ENCODE measurements around the gene RNF5.
A peak's percentile ranks its signal among the peaks of the same experiment; 100 is the strongest.
"Not testable (repeated sequence)": the region's sequence is repeated elsewhere in the genome, so short reads cannot be mapped to it uniquely, and the experiment has no call there.

The RNF5 gene

DNA sequence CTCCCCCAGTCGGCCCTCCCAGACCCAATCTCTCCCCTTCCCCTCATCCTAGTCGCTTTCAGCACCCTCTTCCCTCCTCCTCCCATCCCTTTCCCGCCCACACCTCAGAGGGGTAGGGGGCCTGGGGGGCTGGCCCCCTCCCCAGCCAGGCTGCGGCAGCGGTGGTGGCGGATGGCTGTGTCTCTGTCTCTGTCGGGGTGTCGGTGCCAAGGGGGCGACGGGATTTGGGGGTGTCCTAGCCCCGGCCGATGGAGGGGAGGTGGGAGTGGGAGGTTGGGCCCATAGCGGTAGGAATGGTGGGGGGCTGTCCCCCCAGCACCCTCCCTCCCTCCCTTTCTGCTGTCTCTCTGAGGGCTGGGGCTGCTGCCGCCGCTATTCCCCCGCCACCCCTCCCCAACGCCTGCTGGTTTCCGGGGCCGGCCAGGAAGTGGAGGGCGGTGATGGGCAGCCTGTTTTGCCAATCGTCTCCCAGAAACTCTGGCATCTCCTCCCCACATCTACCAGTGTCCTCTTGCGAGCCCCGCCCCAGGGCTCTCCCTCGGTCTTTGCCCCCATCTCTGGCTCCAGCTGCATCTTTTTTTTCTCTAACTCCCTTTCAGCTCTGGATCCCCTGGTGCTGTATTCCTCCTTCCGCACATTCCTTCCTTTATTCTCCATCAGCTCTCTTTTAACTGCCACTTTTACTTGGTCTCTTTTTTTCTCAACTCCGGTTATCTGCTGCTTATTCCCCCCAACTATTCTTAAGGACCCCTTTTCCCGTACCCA, 2.3 kb upstream of the RNF5 start, which contains the start of gene AGPAT1:
Gene AGPAT1 (minus strand): TSS at position 374 of the 765 bp plus-strand sequence. CDS start 4,588 bp downstream, outside the sequence.
- DNase-seq (ENCODE audit: low read depth, low spot score), result peak; percentile 92

DNA sequence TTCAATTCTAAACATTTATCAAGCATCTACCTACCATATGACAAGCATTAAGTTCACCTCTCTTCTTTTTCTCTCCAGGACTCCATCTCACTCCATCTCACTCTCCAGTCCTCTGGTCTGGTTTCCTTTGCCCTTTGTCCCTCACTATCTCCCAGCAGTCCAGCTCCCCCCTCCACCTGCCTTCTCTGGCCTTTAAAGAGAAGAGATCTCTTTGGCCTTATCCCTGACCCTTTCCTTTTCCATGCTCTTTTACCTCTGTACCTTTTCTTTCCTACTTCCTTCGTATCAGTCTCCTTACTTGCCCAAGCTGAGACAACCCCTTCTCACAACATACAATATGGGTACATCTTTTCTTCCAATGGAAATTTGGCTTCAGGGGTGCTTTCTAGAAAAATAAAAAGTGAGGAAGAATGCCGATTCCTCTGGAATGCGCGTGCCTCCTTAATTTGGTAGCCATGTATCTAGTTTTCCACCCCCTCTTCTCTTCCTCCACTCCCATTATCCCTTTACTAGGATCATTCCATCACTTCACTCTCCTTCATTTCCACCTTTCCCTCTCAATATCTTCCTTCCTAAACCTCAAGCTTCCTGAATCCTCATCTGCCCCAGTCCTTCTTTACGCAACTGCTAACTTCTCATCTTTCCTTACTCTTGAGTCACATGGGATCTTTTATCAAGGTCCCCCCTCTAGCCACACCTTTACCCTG, 1.6 kb upstream of the RNF5 start:
- DNase-seq (ENCODE audit: low read depth, low spot score), result no peak

DNA sequence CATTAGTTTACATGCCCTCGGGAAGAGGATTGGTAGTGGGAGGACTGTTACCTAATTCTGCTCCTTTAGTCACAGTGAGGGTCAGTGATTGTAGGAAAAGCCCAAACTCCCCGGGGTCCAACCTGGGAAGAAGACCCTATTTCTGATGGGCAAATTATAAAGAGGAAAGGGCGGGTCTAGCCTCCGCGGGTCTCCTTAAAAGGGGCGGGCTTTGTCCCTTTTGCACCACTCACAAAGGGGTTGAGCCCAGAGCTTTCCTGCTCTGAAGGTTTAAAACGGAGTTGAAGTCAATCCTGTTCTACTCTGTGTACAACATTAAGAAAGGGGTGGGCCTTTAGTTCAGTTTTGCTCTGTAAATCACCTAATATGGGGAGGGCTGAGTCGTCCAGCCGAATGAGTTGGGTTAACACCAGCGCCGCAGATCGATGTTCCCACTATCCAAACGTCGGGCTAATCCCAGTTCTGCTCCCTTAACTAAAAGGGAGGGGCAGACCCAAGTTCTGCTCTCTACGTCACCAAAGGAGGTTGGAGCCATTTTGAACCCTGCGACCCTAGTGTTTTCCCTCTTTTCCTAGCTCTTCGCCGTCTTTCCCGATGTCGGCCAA, 920 bp upstream of the RNF5 start:
- DNase-seq (ENCODE audit: low read depth, low spot score), result no peak

DNA sequence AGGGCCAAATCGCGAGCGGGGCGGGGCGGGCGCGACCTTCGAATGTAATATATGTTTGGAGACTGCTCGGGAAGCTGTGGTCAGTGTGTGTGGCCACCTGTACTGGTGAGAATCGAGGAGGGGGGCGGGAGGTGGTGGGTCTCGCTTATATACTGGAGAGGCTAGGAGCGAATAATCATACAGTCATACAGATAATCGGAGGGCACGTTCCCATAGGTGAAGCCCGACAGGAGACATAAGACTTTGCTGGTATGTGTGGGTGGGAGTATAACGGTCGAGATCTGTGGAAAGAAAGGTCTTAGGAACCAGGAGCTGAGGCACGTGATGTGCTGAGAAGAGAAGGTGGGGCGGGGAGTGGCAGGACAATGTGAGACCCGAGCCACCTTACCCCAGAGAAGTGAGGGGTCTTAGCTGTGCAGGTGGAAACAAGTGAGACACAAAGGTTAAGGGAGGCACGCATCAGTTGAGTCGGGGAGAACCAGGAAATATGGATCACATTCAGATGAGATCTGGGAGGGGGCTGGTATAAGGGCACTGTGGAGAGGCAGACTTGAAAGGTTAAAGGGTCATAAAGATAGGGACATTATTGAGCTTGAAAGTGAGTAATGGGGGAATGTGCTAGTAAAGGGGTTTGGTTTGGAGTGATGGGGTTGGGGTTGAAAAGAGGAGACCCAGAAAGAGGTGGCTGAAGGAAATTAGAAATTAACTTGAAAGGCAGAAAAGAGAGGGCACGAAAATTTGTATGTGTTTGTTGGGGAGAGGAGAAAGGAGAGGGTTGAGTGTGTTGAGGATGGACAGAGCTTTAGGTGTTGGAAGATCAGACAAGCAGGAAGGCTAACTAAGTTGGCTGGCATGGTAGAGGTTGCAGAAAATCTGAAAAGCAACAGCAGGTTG, 589 bp downstream of the RNF5 start:
- DNase-seq (ENCODE audit: low read depth, low spot score), result no peak

DNA sequence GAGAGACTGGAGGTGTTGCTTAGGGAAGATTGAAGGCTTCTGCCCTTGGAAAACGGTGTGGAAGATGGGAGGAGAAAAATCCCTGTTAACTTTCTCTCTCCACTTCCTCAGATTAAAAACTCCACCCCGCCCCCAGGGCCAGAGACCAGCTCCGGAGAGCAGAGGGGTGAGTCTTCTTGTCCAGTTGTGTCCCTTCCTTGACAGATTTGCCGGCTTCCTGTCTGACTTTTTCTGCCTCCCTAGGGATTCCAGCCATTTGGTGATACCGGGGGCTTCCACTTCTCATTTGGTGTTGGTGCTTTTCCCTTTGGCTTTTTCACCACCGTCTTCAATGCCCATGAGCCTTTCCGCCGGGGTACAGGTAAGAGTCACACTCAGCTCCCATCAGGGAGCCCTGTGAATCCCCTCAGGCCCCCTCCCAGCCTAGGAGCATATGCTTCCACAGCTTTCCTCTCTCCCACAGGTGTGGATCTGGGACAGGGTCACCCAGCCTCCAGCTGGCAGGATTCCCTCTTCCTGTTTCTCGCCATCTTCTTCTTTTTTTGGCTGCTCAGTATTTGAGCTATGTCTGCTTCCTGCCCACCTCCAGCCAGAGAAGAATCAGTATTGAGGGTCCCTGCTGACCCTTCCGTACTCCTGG, 1.7 kb downstream of the RNF5 start:
- no peak for DNase-seq (ENCODE audit: low read depth, low spot score)

DNA sequence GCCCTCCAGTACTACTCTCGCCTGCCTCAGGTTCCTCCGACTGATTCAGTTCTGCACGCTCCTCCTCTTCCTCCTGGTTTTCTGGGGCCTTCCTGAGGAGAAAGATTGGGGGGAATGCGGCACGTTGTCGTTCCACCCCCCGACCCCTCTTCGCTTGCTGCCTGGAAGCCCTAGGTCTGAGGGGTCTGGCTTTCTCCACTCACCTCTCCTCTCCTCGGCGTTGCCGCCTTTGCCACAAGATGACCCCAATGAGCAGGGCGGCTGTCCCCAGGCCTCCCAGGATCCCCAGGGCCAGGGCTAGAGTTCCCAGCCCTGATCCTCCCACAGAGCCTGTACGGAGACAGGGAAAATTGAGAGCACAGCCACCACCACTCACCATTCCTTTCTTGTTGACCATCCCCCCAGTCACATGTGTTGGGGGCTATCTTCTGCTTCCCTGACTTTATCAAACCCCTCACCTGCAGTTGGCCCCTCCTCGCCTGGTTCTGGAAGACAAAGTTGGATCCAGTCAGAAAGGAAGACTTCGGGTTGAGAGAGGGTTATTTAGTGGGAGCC, 3.0 kb downstream of the RNF5 start:
- DNase-seq (ENCODE audit: low read depth, low spot score), result no peak

DNA sequence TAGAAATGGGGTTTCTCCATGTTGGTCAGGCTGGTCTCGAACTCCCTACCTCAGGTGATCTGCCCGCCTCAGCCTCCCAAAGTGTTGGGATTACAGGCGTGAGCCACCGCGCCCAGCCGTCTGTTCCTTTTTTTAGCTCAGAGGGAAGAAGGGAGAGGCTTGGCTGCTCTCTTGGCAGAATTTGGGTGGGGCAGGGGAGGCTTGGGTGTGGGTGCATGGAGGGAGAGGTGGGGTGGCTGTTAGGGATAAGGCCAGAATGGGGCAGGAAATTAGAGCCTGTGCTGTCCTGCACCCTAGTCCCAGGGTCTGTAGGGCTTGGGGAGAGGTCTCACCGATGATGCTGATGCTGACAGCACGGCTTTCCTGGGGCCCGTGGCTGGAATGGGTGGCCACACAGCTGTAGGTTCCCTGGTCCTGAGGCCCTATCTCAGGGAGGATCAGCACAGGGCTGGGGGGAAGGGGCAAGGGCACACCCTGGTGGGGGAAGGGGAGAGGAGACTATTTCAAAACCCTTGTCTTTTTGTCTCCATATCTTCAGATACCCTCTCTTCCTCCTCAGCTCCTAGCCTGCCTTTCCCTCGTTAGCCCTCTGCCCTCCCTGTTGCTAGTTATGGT, 3.8 kb downstream of the RNF5 start:
- DNase-seq (ENCODE audit: low read depth, low spot score), result no peak

DNA sequence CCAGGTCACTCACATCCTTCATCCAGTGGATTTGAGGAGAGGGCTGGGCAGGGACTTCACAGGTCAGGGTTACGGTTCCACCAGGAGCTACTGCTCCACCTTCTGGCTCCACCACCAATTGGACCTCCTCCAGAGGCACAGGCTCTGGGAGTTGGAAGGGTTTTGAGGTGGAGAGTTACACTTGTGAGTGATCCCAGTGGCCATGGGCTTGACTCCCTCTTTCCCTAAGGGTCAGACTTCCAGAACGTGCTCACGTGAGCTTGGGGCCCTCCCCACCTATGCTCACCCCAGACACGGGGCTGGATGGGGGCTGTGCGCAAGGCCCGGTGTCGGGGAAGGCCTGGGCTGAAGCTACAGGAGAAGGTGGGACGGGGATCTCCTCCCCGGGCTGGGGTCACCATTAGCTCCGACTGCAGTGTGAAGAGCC, 4.4 kb downstream of the RNF5 start:
- no peak for DNase-seq (ENCODE audit: low read depth, low spot score)

DNA sequence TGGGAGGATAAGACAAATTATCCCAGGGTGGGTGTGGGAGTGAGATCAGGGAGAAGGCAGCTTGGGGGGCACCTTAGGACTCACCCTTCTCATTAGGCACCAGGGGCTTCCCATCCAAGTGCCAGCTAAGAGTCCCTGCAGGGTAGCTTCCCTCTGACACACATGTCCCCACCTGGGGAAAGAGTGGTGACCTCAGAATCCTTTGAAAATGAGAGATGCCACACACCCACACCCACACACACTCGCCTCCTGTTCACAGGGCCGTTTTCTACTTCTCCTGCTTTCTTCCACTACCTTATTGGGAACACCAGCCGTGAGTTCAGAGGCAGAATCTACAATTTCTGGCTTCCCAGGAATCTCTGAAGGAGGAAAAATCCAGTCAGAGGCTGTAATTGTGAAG, 4.8 kb downstream of the RNF5 start:
- no peak for DNase-seq (ENCODE audit: low read depth, low spot score)

DNA sequence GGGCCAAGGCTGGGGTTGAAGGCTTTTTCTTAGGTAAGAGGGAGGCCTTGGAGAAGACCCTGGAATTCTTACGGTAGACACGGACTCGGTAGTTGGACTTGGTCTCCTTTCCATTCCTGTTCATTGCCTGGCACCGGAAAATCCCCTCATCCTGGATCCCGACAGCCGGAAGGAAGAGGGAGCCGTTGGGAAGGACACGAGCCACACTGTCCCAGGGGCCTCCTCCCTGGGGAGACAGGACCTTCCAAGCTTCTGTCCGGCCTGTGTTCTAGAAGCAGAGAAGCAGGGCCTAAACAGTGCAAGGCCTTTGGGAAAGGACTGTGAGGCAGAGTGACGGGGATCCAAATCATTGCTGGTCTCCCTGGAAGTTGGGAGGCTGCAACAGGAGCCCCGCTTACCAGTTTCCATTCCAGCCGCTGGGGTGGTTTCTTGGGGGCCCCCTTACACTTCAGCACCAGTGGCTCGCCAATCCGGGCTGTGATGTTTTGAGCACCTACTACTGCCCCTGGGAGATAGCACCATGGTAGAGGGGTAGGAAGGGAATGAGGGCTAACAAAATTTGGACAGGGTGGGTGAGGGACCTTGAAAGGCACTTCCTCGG, 5.4 kb downstream of the RNF5 start:
- DNase-seq (ENCODE audit: low read depth, low spot score), result no peak

DNA sequence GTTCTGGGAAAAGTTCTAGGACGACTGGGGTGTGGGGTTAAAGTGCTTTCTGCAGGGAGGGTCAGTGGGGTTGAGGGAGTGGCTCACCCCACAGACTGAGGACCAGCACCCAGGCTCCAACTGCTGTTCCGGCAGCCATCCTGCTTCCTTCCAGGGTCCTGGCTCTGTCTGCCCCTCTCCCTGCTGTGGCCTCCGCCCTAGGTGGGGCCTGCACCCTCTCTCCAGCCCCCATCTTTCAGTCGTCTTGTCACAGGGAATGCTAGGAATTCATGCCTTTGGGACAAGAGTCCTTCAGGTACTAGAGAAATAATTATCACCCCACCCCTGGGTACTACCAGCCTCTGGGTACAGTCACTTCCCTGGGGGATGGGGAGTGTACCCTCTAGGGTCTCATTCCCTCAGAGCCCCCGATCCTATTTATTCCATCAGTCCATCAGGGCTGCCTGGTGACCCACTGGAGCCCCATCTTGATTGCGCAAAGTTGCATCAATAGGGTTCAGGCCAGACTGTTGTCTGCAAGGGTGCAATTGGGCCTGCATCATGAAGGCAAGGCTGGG, 6.0 kb downstream of the RNF5 start, which contains the start of gene AGER:
Gene AGER (minus strand): TSS at position 170 of the 557 bp plus-strand sequence. CDS start 31 bp downstream, at position 139.
- DNase-seq (ENCODE audit: low read depth, low spot score), result no peak

DNA sequence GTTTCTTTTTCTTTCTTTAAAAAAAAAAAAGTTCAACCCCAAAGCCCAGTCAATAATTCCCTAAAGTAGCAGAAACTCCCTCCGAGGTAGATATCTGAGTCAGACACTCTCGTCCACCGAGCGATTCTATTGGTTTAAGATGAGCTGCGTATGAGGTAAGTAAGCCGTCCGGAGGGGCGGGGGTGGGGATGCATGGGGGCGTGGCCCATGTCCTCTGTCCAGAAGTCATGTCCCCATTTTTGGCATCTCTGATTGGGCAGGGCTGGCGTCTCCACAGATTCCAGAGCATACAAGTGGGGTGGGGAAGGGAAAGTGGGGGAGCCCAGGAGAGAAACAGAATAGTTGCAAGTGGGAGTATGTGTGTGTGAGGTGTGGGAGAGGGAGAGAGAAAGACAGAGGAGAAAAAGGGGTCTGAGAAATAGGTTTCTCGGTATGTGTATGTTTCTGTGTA, 7.5 kb downstream of the RNF5 start:
- not testable (repeated sequence) for DNase-seq (ENCODE audit: low read depth, low spot score)

DNA sequence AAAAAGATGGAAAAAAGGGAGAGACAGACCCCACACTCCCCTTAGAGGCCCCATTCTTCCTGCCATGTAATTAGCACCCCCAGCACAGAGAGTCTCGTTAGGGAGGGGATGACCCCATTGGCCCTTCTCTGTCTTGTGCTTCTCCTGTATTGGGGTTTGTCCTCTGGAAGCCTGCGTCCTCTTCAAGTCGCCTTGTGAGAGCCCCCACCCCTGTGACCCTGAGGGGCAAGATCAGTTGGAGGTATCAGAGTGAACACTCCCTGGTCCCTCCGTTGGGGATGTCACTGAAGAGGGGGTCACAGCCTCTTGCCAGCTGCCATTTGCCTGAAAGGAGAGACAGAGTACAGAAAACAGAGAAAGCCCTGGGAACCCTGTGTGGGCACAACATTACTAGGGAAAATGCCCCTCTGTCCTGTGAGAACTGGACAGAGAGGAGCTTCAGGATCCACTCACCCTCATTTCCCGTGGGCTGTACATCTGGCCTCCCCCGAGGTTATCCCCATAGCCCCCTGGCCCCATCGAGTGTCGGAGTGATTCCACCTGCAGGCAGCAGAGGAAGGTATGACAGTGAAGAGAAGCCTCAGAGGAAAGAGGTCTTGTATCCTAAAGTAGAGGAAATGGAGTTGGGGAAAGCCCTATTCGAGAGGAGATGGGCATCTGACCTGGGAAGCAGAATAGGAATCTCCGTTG, 8.1 kb downstream of the RNF5 start:
- not testable (repeated sequence) for DNase-seq (ENCODE audit: low read depth, low spot score)

DNA sequence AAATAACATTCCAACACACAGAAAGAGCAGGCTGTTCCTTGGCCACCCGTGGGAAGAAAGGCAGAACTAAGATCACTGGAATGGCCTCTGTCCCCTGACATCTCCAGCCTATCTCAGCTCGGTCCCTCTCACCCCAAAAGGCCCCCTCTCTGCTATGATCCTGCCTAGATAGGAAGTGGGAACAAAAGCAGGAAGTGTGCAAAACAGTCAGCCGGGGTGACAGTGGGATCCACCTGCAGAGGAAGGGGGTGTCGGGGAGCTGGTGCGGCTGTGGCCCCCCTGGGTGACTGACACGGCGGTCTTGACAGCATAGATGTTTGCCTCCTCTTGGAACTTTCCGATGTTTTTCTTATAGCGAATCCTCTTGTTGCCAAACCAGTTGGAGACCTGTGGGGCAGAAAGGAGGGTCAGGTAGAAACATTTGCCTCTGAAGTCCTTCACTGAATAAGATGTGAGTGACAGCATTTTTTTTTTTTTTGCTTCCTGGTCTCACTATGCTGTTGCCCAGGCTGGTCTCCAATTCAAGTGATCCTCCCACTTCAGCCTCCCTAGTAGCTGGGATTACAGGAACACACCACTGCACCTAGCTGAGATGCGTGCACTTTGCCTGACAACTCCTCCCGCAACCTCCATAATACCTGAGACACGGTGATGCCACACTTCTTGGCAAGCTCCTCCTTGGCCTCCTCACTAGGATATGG, 9.0 kb downstream of the RNF5 start:
- no peak for DNase-seq (ENCODE audit: low read depth, low spot score)

DNA sequence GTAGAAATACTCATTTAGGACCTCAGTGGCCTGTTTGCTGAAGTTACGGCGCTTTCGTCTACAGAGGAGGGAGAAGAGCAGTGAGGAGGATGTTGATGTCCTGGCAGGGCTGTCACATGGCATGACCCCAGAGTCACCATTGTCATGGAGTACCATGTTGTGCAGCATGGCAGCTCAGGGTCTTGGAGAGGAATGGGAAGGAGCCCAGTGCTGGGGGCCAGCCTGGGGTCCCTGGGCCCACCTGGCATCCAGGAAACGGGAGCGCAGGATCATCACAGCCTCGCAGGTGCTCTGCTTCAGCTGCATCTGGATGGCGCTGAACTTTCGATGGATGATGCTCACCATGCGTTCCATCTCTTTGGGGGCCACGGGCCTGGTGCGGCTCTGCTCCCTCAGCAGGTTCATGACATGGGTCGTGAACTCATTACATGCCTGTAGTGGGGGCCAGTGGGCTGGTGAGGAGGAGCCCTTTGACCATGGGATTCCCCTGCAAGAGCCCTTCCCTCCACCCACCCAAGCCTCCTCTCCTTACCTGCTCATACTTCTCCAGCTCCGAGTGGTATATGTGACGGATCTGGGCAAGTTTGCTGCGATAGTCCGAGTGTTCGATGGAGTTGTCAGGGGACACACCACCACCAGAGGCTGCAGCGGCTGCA, 9.6 kb downstream of the RNF5 start:
- not testable (repeated sequence) for DNase-seq (ENCODE audit: low read depth, low spot score)

DNA sequence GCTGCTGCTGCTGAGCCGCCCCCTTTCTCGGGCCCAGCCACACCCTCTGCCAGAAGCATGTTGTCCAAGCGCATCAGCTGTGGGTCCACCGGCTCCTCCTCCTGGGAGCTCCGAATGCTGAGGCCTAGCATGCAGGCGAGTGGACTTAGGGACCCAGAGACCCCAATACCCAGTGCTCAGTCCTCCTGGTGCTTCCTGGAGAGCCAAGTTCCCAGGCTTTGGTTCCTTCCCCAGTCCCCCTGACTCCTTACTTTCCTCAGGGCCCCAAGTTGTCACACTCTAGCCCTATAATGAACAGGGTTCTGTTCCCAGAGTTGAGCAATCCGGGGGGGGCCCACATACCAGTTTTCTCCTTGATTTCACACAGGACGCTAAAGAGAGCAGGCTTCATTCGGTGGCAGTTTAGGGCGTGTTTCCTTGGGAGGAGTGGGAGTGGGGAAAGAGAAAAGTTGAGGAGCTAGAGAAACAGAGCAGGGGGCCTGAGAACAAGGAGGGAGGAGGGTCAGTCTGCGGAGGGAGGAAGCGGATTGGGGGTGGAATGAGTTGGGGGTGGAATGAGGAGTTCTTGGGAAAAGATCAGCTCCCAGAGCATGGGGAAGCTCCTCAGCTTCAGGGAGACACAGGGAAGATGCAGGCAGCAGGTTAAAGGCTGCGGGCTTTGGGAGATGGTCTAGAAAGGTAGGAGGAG, 10.3 kb downstream of the RNF5 start:
- DNase-seq (ENCODE audit: low read depth, low spot score), result no peak
